Measurements from ENCODE around the gene IL23R. TPM values are rescaled to one million over a fixed set of nuclear protein-coding genes. Genes with fewer than 3 reads are reported as not detected.

IL23R gene
- total RNA-seq, 4 donors from 2014 or later: not detected

- H3K4me3 ChIP-seq: no peak overlapping the region
- no peak for TF ChIP-seq EP300 (IDR thresholded peaks at IDR 0.05)
- no peak for TF ChIP-seq POLR2A (IDR thresholded peaks at IDR 0.05)
- TF ChIP-seq CTCF (IDR thresholded peaks at IDR 0.05): no peak
- peaks cover 0 to 7% (median 0%) of the 10 kb centered on the region in 4 donors for H3K9me3 ChIP-seq
- DNase-seq (ENCODE audit: low spot score in 2 of 2): no peak
- WGBS, 2 donors: 95 to 97% methylated on average over 1 of the region's 1 CpG
- no peaks in the 10 kb centered on the region for H3K36me3 ChIP-seq
- H3K4me1 ChIP-seq: no peaks in the 10 kb centered on the region
- no peaks in the 10 kb centered on the region for H3K27me3 ChIP-seq
- H3K27ac ChIP-seq: no peak overlapping the region
These were observed 18.7 kb downstream of the IL23R start for GRCh38 chr1:67184838-67185421.

- no peak for DNase-seq (ENCODE audit: low spot score in 2 of 2)
- Histone ChIP-seq H3K9me3 (no peaks in the 10 kb centered on the region), H3K27ac (no peak overlapping the region), H3K4me1 (no peaks in the 10 kb centered on the region), H3K36me3 (no peaks in the 10 kb centered on the region), H3K27me3 (no peaks in the 10 kb centered on the region), H3K4me3 (no peak overlapping the region)
- WGBS, 2 donors: 87 to 95% methylated on average over 2 of the region's 2 CpGs
- TF ChIP-seq EP300 (IDR thresholded peaks at IDR 0.05) (no peak), CTCF (IDR thresholded peaks at IDR 0.05) (no peak), POLR2A (IDR thresholded peaks at IDR 0.05) (no peak)
These were observed 21.9 kb downstream of the IL23R start for GRCh38 chr1:67188137-67188536.

GRCh38 chr1:67189953-67190352, 23.7 kb downstream of the IL23R start:
- no peak overlapping the region for H3K27ac ChIP-seq
- H3K4me1 ChIP-seq: no peaks in the 10 kb centered on the region
- no peak for DNase-seq (ENCODE audit: low spot score in 2 of 2)
- no peaks in the 10 kb centered on the region for H3K27me3 ChIP-seq
- 66 to 74% methylated on average over 3 of the region's 3 CpGs for WGBS, 2 donors
- no peak for TF ChIP-seq CTCF (IDR thresholded peaks at IDR 0.05)
- H3K36me3 ChIP-seq: no peaks in the 10 kb centered on the region
- H3K4me3 ChIP-seq: no peak overlapping the region
- H3K9me3 ChIP-seq: no peaks in the 10 kb centered on the region

GRCh38 chr1:67190410-67190809, 24.2 kb downstream of the IL23R start:
- H3K36me3 ChIP-seq: no peaks in the 10 kb centered on the region
- H3K27me3 ChIP-seq: no peaks in the 10 kb centered on the region
- TF ChIP-seq EP300 (IDR thresholded peaks at IDR 0.05) (no peak), POLR2A (IDR thresholded peaks at IDR 0.05) (no peak), CTCF (IDR thresholded peaks at IDR 0.05) (no peak)
- H3K9me3 ChIP-seq: no peaks in the 10 kb centered on the region
- no peak overlapping the region for H3K4me3 ChIP-seq
- DNase-seq (ENCODE audit: low spot score in 2 of 2): no peak
- no peaks in the 10 kb centered on the region for H3K4me1 ChIP-seq
- no peak overlapping the region for H3K27ac ChIP-seq
- 62 to 65% methylated on average over 2 of the region's 2 CpGs for WGBS, 2 donors

GRCh38 chr1:67190942-67191341, 24.7 kb downstream of the IL23R start:
- TF ChIP-seq POLR2A (IDR thresholded peaks at IDR 0.05) (no peak), CTCF (IDR thresholded peaks at IDR 0.05) (no peak), EP300 (IDR thresholded peaks at IDR 0.05) (no peak)
- no peaks in the 10 kb centered on the region for H3K4me1 ChIP-seq
- no peak overlapping the region for H3K27ac ChIP-seq
- no peaks in the 10 kb centered on the region for H3K27me3 ChIP-seq
- no peaks in the 10 kb centered on the region for H3K9me3 ChIP-seq
- no peaks in the 10 kb centered on the region for H3K36me3 ChIP-seq
- WGBS, 2 donors: 76 to 77% methylated on average over 2 of the region's 2 CpGs
- no peak overlapping the region for H3K4me3 ChIP-seq
- DNase-seq (ENCODE audit: low spot score in 2 of 2): no peak
